Stimulated activated CD8-positive, alpha-beta memory T cell treated with anti-CD3 and anti-CD28 coated beads, Interleukin-2, amount 100 ng/mL, for 1 hour (primary cell): Measurements from ENCODE around the gene GHDC.
"Not testable (repeated sequence)": the region's sequence is repeated elsewhere in the genome, so short reads cannot be mapped to it uniquely, and the experiment has no call there.

Experiments
- DNase-seq, 2 donors: peaks; one replicate each; pipeline ENCODE4 v3.0.0-alpha.2; 2020; ENCODE audit warnings: low read depth in 2 of 2

Gene GHDC

GRCh38 chr17:42202696-42203095 is 8.4 kb upstream of the GHDC start:
- DNase-seq = no peak

GRCh38 chr17:42202159-42202558 is 7.9 kb upstream of the GHDC start:
- DNase-seq = no peak

DNA sequence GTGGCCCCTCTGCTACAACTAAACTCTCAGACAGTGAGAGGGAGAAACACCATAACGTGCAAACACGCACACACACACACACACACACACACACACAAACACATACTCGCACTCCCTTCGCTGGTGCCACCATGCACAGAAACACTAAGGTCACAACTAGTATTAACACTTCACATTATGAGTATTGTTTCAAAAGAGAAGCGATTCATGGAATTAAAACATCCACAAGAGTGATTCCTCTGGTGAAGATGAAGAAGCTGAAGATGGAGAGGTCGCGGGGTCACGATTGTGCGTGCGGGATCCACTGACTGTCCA is 7.1 kb upstream of the GHDC start:
- DNase-seq = no peak

DNA sequence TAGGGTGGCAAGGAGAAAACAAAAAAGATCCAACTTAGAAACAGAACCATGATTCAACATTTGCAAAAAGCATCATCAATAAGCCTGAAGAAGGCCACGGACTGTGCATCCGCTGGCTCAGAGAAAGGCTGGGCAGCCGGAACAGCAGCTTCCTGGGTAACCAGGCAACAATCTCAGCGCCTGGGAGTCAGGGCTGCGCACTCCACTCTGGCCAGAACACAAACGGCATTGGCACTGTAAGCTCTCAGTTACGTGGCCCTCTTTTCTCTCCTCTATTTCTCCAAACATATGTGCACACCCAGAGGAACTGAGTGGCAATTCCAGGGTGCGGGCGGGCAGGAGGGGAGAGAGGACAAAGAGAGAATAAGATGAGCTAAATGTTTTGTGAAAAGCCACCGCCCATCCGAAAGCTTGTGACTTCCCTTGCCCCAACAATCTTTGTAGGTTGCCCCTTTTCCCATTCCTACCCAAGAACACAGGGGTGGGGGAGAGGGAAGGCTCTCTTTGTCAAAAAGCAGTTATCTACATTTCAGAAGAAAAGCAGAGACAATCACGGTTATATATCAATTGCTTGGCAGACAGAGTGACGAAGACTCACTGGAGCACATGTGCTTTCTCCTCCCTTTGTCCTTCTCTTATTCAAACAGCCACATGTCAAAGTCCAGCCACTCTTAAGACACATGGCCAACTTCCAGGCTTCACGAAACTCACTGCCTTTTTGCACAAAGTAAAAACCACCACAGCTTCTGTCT is 6.6 kb upstream of the GHDC start:
- no peak for DNase-seq

- no peak for DNase-seq
Observed at GRCh38 chr17:42199416-42200011, 5.2 kb upstream of the GHDC start.

GRCh38 chr17:42198897-42199296 is 4.6 kb upstream of the GHDC start:
- no peak for DNase-seq

- no peak for DNase-seq
Observed at GRCh38 chr17:42197564-42198156, 3.4 kb upstream of the GHDC start.

GRCh38 chr17:42193216-42193968 is 902 bp downstream of the GHDC start:
- DNase-seq = no peak

- no peak for DNase-seq
Observed at GRCh38 chr17:42192189-42193126, 1.8 kb downstream of the GHDC start.

DNA sequence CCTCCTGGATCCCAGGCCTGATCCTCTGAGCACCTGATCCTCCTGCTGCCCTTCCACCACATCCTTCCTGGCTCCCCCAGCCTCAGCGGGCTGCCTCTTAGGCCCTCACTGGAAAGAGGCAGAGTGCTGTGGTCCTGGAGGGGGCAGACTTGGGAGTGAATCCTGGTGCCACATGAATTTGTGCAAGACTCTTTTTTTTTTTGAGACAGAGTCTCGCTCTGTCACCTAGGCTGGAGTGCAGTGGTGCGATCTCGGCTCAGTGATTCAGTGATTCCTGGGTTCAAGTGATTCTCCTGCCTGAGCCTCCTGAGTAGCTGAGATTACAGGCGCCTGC is 3.1 kb downstream of the GHDC start:
- no peak for DNase-seq

DNA sequence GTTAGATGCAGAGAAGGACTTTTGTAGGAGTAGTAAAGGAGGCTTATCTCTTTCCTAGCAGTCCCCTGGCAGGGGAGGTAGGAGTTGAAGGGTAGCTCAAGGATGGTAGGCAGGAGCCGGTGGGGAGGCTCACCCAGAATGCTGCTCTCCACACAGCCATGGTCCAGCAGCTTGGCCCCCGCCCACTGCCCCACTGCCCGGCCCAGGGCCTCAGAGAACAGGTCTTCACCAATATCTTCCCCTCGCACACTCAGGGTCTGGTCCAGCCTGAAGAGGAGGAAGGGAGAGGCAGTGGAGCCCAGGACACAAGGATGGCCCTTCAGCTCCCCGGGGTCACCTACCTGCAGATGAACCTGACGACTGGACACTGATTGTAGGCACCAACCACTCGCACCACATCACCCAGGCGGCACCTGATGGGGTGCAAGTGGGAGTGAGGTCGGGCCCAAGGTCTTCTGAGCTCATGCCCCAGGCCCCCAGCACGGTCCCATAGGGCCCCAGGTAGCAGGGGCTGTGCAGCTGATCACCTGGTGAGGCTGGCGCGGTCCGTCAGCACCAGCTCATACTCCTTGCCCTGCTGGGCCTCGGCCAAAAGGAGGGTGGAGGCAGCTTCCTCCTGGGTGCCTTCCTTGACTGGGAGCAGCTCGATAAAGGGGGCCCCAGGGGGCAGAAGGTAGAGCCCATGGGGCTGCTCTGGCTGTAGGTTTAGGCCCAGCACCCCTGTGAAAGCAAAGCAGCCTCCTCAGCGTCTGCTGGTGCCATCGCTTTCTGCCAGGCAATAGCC is 3.6 kb downstream of the GHDC start:
- DNase-seq = no peak

- no peak for DNase-seq
Observed at GRCh38 chr17:42189651-42189965, 4.7 kb downstream of the GHDC start.

- DNase-seq = no peak
Observed at GRCh38 chr17:42188749-42189650, 5.3 kb downstream of the GHDC start.

- no peak for DNase-seq
Observed at GRCh38 chr17:42187833-42188232, 6.5 kb downstream of the GHDC start.

DNA sequence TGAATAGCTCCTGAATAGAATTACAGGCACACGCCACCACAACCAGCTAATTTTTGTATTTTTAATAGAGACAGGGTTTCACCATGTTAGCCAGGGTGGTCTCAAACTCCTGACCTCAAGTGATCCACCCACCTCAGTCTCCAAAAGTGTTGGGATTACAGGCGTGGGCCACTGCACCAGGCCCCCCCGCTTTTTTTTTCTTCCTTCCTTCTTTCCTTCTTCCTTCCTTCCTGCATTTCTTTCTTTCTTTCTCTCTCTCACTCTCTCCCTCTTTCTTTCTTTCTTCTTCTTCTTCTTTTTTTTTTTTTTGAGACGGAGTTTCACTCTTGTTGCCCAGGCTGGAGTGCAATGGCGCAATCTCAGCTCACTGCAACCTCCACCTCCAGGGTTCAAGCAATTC is 8.1 kb downstream of the GHDC start:
- not testable (repeated sequence) for DNase-seq

DNA sequence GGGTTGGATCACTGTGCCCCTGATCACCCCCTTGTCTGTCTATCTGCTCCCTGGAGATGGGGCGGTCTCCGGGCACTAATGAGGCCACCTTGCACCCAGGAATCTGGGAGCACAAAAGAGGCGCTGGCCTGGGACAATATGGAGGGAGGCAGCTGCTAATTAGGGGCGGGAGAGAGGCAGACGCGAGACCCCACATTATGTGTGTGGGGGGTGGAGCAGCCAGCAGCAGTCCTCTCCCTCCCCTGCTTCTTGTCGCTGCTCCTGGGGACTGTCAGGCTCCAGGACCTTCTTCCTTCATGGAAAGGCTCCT is 8.7 kb downstream of the GHDC start:
- no peak for DNase-seq

- no peak for DNase-seq
Observed at GRCh38 chr17:42184713-42185620, 9.3 kb downstream of the GHDC start, which contains the start of gene HCRT. Gene HCRT (minus strand): TSS chr17:42185452. CDS start chr17:42185365, 87 bp downstream.

- peak; percentile 50 to 51 for DNase-seq
Observed at GRCh38 chr17:42183741-42184711, 10.3 kb downstream of the GHDC start.
